Measurements from ENCODE around the gene U2AF2. TPM values are rescaled to one million over a fixed set of nuclear protein-coding genes. Genes with fewer than 3 reads are reported as not detected.

Gene U2AF2
- total and polyA plus RNA-seq, 2 of the 8 experiments (the other 6 are each of a cell fraction or from before 2014, with no cell fraction given), result 162 to 252 TPM

- TF ChIP-seq ATF2 (IDR thresholded peaks at IDR 0.05; ENCODE audit: low read length) (no peak), CBX5 (IDR thresholded peaks at IDR 0.05; ENCODE audit: low read depth, low read length) (no peak), SRF (IDR thresholded peaks at IDR 0.05; ENCODE audit: low read depth, low read length) (no peak), CEBPB (IDR thresholded peaks at IDR 0.05; ENCODE audit: low read depth, low read length) (no peak)
These were observed 33.1 kb upstream of the U2AF2 start (continued) for GRCh38 chr19:55621673-55622231.

Measured in H1 (cell line).